ENCODE data around the gene BICD2.

Gene BICD2

DNA sequence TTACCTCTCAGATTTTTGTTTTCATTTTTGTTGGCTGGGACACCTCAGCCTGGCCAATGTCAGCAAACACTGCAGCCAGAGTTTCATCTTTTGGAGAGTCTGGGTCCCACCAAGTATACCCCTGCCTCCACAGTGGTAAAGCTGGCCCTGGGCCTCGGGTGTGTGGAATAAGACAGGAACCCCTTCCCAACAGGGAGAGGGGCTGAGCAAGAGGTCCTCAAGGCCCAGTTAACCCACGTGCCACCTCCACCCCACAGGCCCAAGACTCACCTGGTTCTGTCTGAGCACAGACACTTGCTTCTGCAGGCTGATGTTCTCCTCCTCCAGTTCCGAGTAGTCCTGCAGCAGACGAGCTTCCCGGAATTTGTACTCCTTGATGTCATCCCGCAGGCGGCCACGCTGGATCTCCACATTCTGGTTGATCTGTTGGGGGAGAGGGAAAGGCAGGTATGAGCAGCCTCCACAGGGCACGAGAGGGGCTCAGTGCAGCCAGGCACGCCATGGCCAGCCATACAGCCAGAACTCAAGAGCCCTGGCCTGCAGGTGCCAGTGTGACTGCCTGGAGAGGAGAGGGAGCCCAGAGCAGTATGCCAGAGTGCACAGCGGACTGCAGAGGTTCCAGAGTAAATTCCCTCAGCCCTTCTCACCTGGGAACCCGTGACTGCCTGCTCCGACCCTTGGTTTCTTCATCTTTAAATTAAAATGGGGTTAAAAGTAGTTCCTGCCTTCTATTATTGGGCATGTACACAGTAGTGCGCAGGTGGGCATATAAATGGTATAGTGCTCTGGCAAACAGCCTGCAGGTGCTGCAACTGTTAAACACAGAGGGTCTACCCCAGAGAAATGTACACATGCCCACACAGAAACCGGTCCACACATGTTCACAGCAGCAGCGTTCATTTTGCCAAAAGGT is 42.0 kb downstream of the BICD2 start:
- H3K4me3 ChIP-seq (ENCODE audit: low read length), result no peak overlapping the region
- DNase-seq (ENCODE audit: low read depth), result no peak
- TF ChIP-seq, protein P1, sequence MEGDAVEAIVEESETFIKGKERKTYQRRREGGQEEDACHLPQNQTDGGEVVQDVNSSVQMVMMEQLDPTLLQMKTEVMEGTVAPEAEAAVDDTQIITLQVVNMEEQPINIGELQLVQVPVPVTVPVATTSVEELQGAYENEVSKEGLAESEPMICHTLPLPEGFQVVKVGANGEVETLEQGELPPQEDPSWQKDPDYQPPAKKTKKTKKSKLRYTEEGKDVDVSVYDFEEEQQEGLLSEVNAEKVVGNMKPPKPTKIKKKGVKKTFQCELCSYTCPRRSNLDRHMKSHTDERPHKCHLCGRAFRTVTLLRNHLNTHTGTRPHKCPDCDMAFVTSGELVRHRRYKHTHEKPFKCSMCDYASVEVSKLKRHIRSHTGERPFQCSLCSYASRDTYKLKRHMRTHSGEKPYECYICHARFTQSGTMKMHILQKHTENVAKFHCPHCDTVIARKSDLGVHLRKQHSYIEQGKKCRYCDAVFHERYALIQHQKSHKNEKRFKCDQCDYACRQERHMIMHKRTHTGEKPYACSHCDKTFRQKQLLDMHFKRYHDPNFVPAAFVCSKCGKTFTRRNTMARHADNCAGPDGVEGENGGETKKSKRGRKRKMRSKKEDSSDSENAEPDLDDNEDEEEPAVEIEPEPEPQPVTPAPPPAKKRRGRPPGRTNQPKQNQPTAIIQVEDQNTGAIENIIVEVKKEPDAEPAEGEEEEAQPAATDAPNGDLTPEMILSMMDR (conservative IDR thresholded peaks at IDR 0.05; ENCODE audit: low read depth, low read length), result no peak

DNA sequence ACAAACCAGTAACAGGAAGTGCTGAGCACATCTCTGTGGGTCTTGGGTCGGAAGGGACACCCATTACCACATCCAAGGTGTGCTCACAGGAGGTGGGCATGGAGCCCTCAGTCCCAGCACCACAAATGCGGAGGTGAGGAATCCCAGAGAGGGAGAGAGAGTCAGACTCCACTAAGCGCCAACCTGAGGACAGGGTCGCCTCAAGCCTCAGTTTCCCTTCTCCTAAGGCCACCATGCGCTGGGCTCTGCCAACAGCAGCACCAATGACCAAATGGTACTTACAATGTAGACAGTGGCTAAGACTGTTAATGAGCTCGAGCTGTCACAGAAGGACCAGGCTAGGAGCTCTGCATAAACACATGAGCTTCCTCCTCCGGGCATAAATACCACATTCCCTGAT is 43.1 kb downstream of the BICD2 start:
- no peak for DNase-seq (ENCODE audit: low read depth)
- no peak overlapping the region for H3K4me3 ChIP-seq (ENCODE audit: low read length)
- TF ChIP-seq, protein P1 (conservative IDR thresholded peaks at IDR 0.05; ENCODE audit: low read depth, low read length), result no peak

DNA sequence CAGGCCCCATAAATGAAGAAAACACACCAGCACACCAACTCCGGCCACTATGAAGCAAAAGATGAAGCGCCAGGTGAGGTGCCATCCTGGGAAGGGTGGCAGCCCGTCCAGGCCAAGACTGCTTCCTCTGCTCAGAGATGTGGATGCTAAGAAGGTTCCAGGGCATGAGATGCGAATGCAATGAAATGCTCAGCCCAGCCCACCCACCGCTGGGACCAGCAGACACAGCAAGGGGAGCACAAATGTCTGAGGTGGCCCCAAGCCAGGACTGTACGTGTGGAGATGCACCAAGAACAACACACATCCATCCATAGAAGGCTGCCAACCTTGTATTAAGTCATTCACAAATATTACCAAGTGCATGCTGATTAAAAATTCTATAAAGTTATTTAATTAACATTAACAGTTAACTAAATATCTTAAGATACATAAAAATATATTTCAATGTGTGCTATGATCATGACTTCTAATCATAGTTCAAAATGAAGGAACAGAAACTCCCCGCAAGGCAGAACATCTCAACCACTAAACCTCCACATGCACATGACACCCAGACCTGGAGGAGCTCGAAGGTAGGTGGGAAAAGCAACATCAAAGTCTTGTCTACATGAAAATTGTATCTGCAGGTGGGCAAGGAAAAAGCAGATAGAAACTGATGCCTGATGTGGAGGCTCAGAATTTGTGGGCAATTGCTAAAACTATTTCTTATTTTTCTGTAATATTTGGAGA is 43.7 kb downstream of the BICD2 start:
- H3K4me3 ChIP-seq (ENCODE audit: low read length), result no peak overlapping the region
- no peak for DNase-seq (ENCODE audit: low read depth)
- TF ChIP-seq, protein P1 (conservative IDR thresholded peaks at IDR 0.05; ENCODE audit: low read depth, low read length), result no peak

DNA sequence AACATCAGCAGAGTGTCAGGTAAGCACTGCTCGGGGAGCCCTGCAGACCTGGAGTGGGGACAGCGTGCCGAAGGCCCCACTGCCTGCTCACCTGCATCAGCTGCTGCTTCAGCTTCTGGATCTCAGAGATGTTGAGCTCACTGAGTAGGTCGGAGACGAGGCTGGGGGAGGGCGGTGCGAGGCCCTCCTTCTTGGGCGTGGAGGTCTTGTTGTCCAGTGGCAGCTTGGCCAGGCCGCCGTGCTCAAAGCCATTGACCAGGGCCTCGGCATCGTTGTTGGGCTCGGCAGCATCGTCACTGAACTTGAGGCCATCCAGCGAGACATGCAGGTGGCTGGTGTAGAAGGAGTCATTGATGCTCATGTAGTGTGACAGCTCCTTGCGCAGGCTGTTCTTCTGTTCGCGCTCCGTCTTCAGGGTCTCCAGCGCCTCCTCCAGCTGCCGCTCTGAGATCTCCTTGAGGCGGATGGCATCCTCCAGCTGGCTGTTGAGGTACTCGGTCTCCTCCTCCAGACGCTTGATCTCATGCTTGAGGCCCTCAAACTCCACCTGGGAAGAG is 44.3 kb downstream of the BICD2 start:
- no peak for DNase-seq (ENCODE audit: low read depth)
- TF ChIP-seq, protein P1 (conservative IDR thresholded peaks at IDR 0.05; ENCODE audit: low read depth, low read length), result no peak
- no peak overlapping the region for H3K4me3 ChIP-seq (ENCODE audit: low read length)

DNA sequence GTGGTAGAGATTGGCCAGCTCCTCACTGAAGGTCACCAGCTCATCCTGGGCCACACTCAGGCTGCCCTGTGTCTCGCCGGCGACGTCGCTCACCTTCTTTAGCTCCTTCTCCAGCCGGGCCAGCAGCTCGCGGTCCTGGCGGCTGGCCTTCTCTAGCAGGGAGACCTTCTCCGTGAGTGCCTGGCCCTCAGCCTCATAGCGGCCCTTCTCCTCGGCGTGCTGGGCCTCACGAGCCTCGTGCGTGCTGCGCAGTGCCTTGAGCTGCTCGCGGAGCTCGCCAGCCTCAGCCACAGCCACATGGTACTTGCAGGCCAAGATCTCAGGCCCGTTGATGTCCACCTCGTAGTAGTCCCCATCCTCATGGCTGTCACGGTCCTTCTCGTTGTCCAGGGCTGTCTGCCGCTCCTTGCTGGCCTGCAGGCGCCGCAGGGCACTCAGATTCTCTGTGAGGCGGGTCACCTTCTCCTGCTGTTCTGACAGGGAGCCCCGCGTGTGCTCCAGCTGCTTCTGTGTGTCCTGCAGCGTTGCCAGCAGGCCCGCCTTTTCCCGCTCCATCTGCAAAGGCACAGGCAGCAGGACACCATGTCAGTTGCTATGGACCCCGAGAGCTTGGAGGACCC is 45.5 kb downstream of the BICD2 start:
- no peak overlapping the region for H3K4me3 ChIP-seq (ENCODE audit: low read length)
- DNase-seq (ENCODE audit: low read depth), result no peak
- TF ChIP-seq, protein P1 (conservative IDR thresholded peaks at IDR 0.05; ENCODE audit: low read depth, low read length), result no peak

DNA sequence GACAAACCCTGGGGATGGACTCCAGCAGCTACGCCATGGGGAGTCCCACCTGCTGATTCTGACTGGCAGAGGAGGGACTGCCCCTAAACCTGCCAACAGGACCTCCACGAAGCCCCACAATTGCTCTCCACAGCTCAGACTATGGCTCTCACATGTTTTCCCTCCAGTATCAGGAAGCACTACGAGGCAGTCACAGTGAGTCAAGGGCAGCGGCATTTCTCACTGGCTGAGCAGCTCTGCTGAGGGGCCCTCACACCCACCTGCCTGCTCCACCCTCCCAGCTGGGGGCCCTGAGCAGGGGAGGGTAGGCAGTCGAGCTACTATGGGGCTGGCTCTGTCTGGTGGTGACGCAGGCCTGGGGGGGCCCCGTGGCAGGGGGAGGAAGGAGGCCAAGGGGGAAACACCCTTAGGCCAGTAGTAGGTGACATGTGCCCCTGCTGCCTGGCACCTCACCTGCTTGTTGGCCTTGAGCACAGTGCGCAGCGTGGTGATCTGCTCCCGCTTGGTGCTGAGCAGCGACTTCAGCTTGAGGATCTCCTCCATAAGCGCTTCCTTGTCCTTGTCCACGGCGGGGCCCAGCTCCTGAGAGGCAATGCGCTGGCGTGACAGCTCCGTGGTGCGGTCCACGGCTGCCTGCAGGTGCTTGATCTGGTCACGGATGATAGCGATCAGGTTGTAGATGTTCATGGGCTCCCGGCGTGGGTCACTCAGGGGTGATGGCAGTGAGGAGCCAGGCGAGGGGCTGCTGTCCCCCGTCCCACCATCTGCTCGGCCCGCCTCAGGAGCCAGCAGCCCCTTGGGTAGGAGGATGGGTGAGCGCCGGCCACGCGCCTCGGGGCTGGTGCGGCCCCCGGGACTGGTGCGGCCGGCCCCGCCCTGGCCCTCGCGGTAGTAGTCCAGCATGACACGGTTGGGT is 46.3 kb downstream of the BICD2 start:
- H3K4me3 ChIP-seq (ENCODE audit: low read length), result no peak overlapping the region
- no peak for DNase-seq (ENCODE audit: low read depth)
- TF ChIP-seq, protein P1 (conservative IDR thresholded peaks at IDR 0.05; ENCODE audit: low read depth, low read length), result no peak
